Parathyroid adenoma (tissue), 2 donors: Measurements from ENCODE around the gene SPDYE2B.
"Not testable (repeated sequence)": the region's sequence is repeated elsewhere in the genome, so short reads cannot be mapped to it uniquely, and the experiment has no call there.

ENCODE experiments used
- H2AFZ ChIP-seq: fragments of 300-600 bp; sonication (generic); one replicate; pipeline ENCODE4 v1.7.0; 2017; ENCODE audit warnings: antibody characterized with exemption, mild to moderate bottlenecking
- H3K27ac ChIP-seq: fragments of 300-600 bp; sonication (generic); one replicate; pipeline ENCODE4 v1.7.0; 2017
- H3K27me3 ChIP-seq: fragments of 300-600 bp; sonication (generic); one replicate; pipeline ENCODE4 v1.7.0; 2017; ENCODE audit warnings: low read length; ENCODE audit not compliant: control insufficient read depth, insufficient read depth
- H3K36me3 ChIP-seq: fragments of 300-600 bp; sonication (generic); one replicate; pipeline ENCODE4 v1.7.0; 2017; ENCODE audit warnings: low read length; ENCODE audit not compliant: control insufficient read depth, insufficient read depth
- H3K4me1 ChIP-seq: fragments of 300-600 bp; sonication (generic); one replicate; pipeline ENCODE4 v1.7.0; 2017; ENCODE audit warnings: control low read depth
- H3K4me2 ChIP-seq: fragments of 300-600 bp; sonication (generic); one replicate; pipeline ENCODE4 v1.7.0; 2017; ENCODE audit warnings: low read length
- H3K4me3 ChIP-seq: fragments of 300-600 bp; sonication (generic); one replicate; pipeline ENCODE4 v1.7.0; 2017; ENCODE audit warnings: low read depth, low read length
- H3K79me2 ChIP-seq: fragments of 300-600 bp; sonication (generic); one replicate; pipeline ENCODE4 v1.7.0; 2017; ENCODE audit warnings: control low read depth
- H3K9ac ChIP-seq: fragments of 300-600 bp; sonication (generic); one replicate; pipeline ENCODE4 v1.7.0; 2017; ENCODE audit warnings: mild to moderate bottlenecking
- H3K9me3 ChIP-seq: fragments of 300-600 bp; sonication (generic); one replicate; pipeline ENCODE4 v1.7.0; 2017; ENCODE audit warnings: low read length; ENCODE audit not compliant: control insufficient read depth
- donor health status: primary hyperparathyroidism.

The SPDYE2B gene

GRCh38 chr7:102614873-102615272 is 35.2 kb upstream of the SPDYE2B start:
- not testable (repeated sequence) for H3K4me3 ChIP-seq, H3K27ac ChIP-seq, H3K27me3 ChIP-seq, H3K9ac ChIP-seq, H3K79me2 ChIP-seq, H2AFZ ChIP-seq, H3K9me3 ChIP-seq, H3K4me2 ChIP-seq, H3K36me3 ChIP-seq, H3K4me1 ChIP-seq

GRCh38 chr7:102615930-102616329 is 34.2 kb upstream of the SPDYE2B start:
- H3K36me3 ChIP-seq, H3K4me1 ChIP-seq, H3K27me3 ChIP-seq, H3K9me3 ChIP-seq, H3K4me3 ChIP-seq, H3K27ac ChIP-seq, H3K4me2 ChIP-seq, H3K79me2 ChIP-seq, H2AFZ ChIP-seq, H3K9ac ChIP-seq: not testable (repeated sequence)

- not testable (repeated sequence) for H2AFZ ChIP-seq, H3K4me2 ChIP-seq, H3K9me3 ChIP-seq, H3K27ac ChIP-seq, H3K9ac ChIP-seq, H3K4me3 ChIP-seq, H3K4me1 ChIP-seq, H3K27me3 ChIP-seq, H3K79me2 ChIP-seq, H3K36me3 ChIP-seq
These were observed 33.5 kb upstream of the SPDYE2B start, which contains the start of gene RASA4 for GRCh38 chr7:102616507-102617125. RASA4 (minus strand) TSS chr7:102616756; CDS start chr7:102616689, 67 bp downstream.

- H3K27me3 ChIP-seq, H3K4me3 ChIP-seq: not testable (repeated sequence)
These were observed 32.0 kb upstream of the SPDYE2B start for GRCh38 chr7:102618122-102618521.

GRCh38 chr7:102627271-102627904 is 22.7 kb upstream of the SPDYE2B start:
- H3K4me2 ChIP-seq, H3K36me3 ChIP-seq, H3K4me3 ChIP-seq: not testable (repeated sequence)

More at GRCh38 chr7:102618122-102618521, 32.0 kb upstream of the SPDYE2B start:
- not testable (repeated sequence) for H3K4me1 ChIP-seq, H3K4me2 ChIP-seq, H3K27ac ChIP-seq, H3K36me3 ChIP-seq, H3K79me2 ChIP-seq, H3K9me3 ChIP-seq, H3K9ac ChIP-seq, H2AFZ ChIP-seq

GRCh38 chr7:102630622-102631021 is 19.5 kb upstream of the SPDYE2B start:
- not testable (repeated sequence) for H3K27ac ChIP-seq, H3K79me2 ChIP-seq, H3K36me3 ChIP-seq, H3K4me2 ChIP-seq, H3K9ac ChIP-seq, H3K4me3 ChIP-seq, H3K27me3 ChIP-seq, H3K4me1 ChIP-seq, H3K9me3 ChIP-seq, H2AFZ ChIP-seq

More at GRCh38 chr7:102627271-102627904, 22.7 kb upstream of the SPDYE2B start:
- not testable (repeated sequence) for H3K4me1 ChIP-seq, H3K9ac ChIP-seq, H2AFZ ChIP-seq, H3K27ac ChIP-seq, H3K27me3 ChIP-seq, H3K79me2 ChIP-seq, H3K9me3 ChIP-seq

- H3K4me3 ChIP-seq, H3K4me1 ChIP-seq: not testable (repeated sequence)
These were observed 15.8 kb upstream of the SPDYE2B start for GRCh38 chr7:102634299-102634698.

GRCh38 chr7:102635354-102635753 is 14.8 kb upstream of the SPDYE2B start:
- H3K4me1 ChIP-seq, H3K27ac ChIP-seq, H3K9ac ChIP-seq, H3K4me3 ChIP-seq, H3K27me3 ChIP-seq, H2AFZ ChIP-seq, H3K36me3 ChIP-seq, H3K4me2 ChIP-seq, H3K9me3 ChIP-seq, H3K79me2 ChIP-seq: not testable (repeated sequence)

More at GRCh38 chr7:102634299-102634698, 15.8 kb upstream of the SPDYE2B start:
- H3K79me2 ChIP-seq, H3K27ac ChIP-seq, H3K9ac ChIP-seq, H2AFZ ChIP-seq, H3K27me3 ChIP-seq, H3K4me2 ChIP-seq, H3K9me3 ChIP-seq, H3K36me3 ChIP-seq: not testable (repeated sequence)

- not testable (repeated sequence) for H3K4me1 ChIP-seq, H3K9me3 ChIP-seq, H3K27me3 ChIP-seq, H3K27ac ChIP-seq, H3K4me2 ChIP-seq, H3K79me2 ChIP-seq, H2AFZ ChIP-seq, H3K4me3 ChIP-seq, H3K9ac ChIP-seq, H3K36me3 ChIP-seq
These were observed 13.2 kb upstream of the SPDYE2B start for GRCh38 chr7:102636956-102637355.

- not testable (repeated sequence) for H3K4me1 ChIP-seq, H3K36me3 ChIP-seq, H2AFZ ChIP-seq, H3K27ac ChIP-seq, H3K4me2 ChIP-seq, H3K27me3 ChIP-seq, H3K4me3 ChIP-seq, H3K79me2 ChIP-seq, H3K9ac ChIP-seq, H3K9me3 ChIP-seq
These were observed 11.3 kb upstream of the SPDYE2B start for GRCh38 chr7:102638848-102639247.

- H3K4me2 ChIP-seq, H2AFZ ChIP-seq, H3K27me3 ChIP-seq, H3K79me2 ChIP-seq, H3K9ac ChIP-seq, H3K27ac ChIP-seq, H3K9me3 ChIP-seq, H3K36me3 ChIP-seq, H3K4me1 ChIP-seq, H3K4me3 ChIP-seq: not testable (repeated sequence)
These were observed 7.4 kb upstream of the SPDYE2B start, which contains the start of gene UPK3BL1 for GRCh38 chr7:102642691-102643090. UPK3BL1 (minus strand) TSS chr7:102642791; CDS start chr7:102642741, 50 bp downstream.
